ENCODE measurements around the gene SHPK.

Gene SHPK

GRCh38 chr17:3636154-3636907 is at the start of gene SHPK, which contains the start of gene CTNS:
SHPK (minus strand) TSS chr17:3636250; CDS start chr17:3636219, 31 bp downstream.
CTNS (plus strand) TSS chr17:3636760; CDS start chr17:3640207, 3,447 bp downstream.
- Histone ChIP-seq H4K20me1 (ENCODE audit: low read depth, low read length) (no peaks in the 10 kb centered on the region), H3K4me2 (ENCODE audit: low read depth, low read length, poor library complexity, severe bottlenecking) (peak within 1 kb of the TSS; percentile 70), H3K79me2 (ENCODE audit: insufficient read depth, low read length) (peaks cover 14% of the 10 kb centered on the region; the same call in 1 of the 2 replicates), H3K9me3 (ENCODE audit: insufficient read depth, low read length) (no peaks in the 10 kb centered on the region), H3K36me3 (ENCODE audit: low read length) (no peaks in the 10 kb centered on the region), H3F3A (ENCODE audit: insufficient read depth) (0 out of 2 replicates have a peak, but pooled peaks cover 4% of the 10 kb centered on the region), H3K9ac (ENCODE audit: low read length) (peak within 1 kb of the TSS; percentile 81), H3K4me3 (ENCODE audit: insufficient read depth, low read length, poor library complexity, severe bottlenecking) (peak within 1 kb of the TSS; percentile 86), H3K27me3 (ENCODE audit: low read length) (no peaks in the 10 kb centered on the region), H3K9me2 (replicated peaks; ENCODE audit: insufficient read depth, low read length) (no peaks in the 10 kb centered on the region), H2AFZ (ENCODE audit: low read depth, low read length, severe bottlenecking) (peak within 1 kb of the TSS; percentile 86), H3K27ac (ENCODE audit: low read depth, low read length) (peak within 1 kb of the TSS; percentile 85)
- no peak for TF ChIP-seq EZH2phosphoT487 (conservative IDR thresholded peaks at IDR 0.05; ENCODE audit: low read length)

- H3K79me2 ChIP-seq (ENCODE audit: insufficient read depth, low read length), result no peaks in the 10 kb centered on the region
- no peak for TF ChIP-seq EZH2phosphoT487 (conservative IDR thresholded peaks at IDR 0.05; ENCODE audit: low read length)
- no peak for TF ChIP-seq CTCF (IDR thresholded peaks at IDR 0.05; ENCODE audit: insufficient read depth, low read length, poor library complexity, severe bottlenecking)
- no peak overlapping the region for H3K9ac ChIP-seq (ENCODE audit: low read length)
- no peak overlapping the region for H3K4me2 ChIP-seq (ENCODE audit: low read depth, low read length, poor library complexity, severe bottlenecking)
- H3K36me3 ChIP-seq (ENCODE audit: low read length), result no peaks in the 10 kb centered on the region
- H3K27ac ChIP-seq (ENCODE audit: low read depth, low read length), result no peak overlapping the region
- no peaks in the 10 kb centered on the region for H3K27me3 ChIP-seq (ENCODE audit: low read length)
- no peak overlapping the region for H3K4me3 ChIP-seq (ENCODE audit: insufficient read depth, low read length, poor library complexity, severe bottlenecking)
- H3K9me2 ChIP-seq (replicated peaks; ENCODE audit: insufficient read depth, low read length), result no peaks in the 10 kb centered on the region
- no peak overlapping the region for H2AFZ ChIP-seq (ENCODE audit: low read depth, low read length, severe bottlenecking)
- no peaks in the 10 kb centered on the region for H3K9me3 ChIP-seq (ENCODE audit: insufficient read depth, low read length)
- H4K20me1 ChIP-seq (ENCODE audit: low read depth, low read length), result no peaks in the 10 kb centered on the region
- no peaks in the 10 kb centered on the region; the same call in 1 of the 2 replicates for H3F3A ChIP-seq (ENCODE audit: insufficient read depth)
Observed at GRCh38 chr17:3685174-3685573, 49.1 kb upstream of the SHPK start.

- H3K36me3 ChIP-seq (ENCODE audit: low read length), result no peaks in the 10 kb centered on the region
- no peaks in the 10 kb centered on the region for H3K27me3 ChIP-seq (ENCODE audit: low read length)
- H4K20me1 ChIP-seq (ENCODE audit: low read depth, low read length), result no peaks in the 10 kb centered on the region
- no peaks in the 10 kb centered on the region for H3K9me2 ChIP-seq (replicated peaks; ENCODE audit: insufficient read depth, low read length)
- no peaks in the 10 kb centered on the region for H3K9me3 ChIP-seq (ENCODE audit: insufficient read depth, low read length)
- TF ChIP-seq CTCF (IDR thresholded peaks at IDR 0.05; ENCODE audit: insufficient read depth, low read length, poor library complexity, severe bottlenecking) (peak; percentile 95), EZH2phosphoT487 (conservative IDR thresholded peaks at IDR 0.05; ENCODE audit: low read length) (no peak)
- no peak overlapping the region for H3K9ac ChIP-seq (ENCODE audit: low read length)
- no peaks in the 10 kb centered on the region for H3K79me2 ChIP-seq (ENCODE audit: insufficient read depth, low read length)
- H2AFZ ChIP-seq (ENCODE audit: low read depth, low read length, severe bottlenecking), result no peak overlapping the region
- H3F3A ChIP-seq (ENCODE audit: insufficient read depth), result no peaks in the 10 kb centered on the region; the same call in 1 of the 2 replicates
- no peak overlapping the region for H3K4me3 ChIP-seq (ENCODE audit: insufficient read depth, low read length, poor library complexity, severe bottlenecking)
- H3K4me2 ChIP-seq (ENCODE audit: low read depth, low read length, poor library complexity, severe bottlenecking), result no peak overlapping the region
- H3K27ac ChIP-seq (ENCODE audit: low read depth, low read length), result no peak overlapping the region
Observed at GRCh38 chr17:3683054-3683511, 47.0 kb upstream of the SHPK start.

- Histone ChIP-seq H3K9me2 (replicated peaks; ENCODE audit: insufficient read depth, low read length) (no peaks in the 10 kb centered on the region), H3K36me3 (ENCODE audit: low read length) (no peaks in the 10 kb centered on the region)
- TF ChIP-seq EZH2phosphoT487 (conservative IDR thresholded peaks at IDR 0.05; ENCODE audit: low read length), result no peak
- no peak for TF ChIP-seq CTCF (IDR thresholded peaks at IDR 0.05; ENCODE audit: insufficient read depth, low read length, poor library complexity, severe bottlenecking)
Observed at GRCh38 chr17:3682033-3682432, 46.0 kb upstream of the SHPK start.

More at GRCh38 chr17:3682033-3682432, 46.0 kb upstream of the SHPK start:
- Histone ChIP-seq H3K4me3 (ENCODE audit: insufficient read depth, low read length, poor library complexity, severe bottlenecking) (no peak overlapping the region), H3K27me3 (ENCODE audit: low read length) (no peaks in the 10 kb centered on the region), H3K9ac (ENCODE audit: low read length) (no peak overlapping the region), H2AFZ (ENCODE audit: low read depth, low read length, severe bottlenecking) (no peak overlapping the region), H3K27ac (ENCODE audit: low read depth, low read length) (no peak overlapping the region), H3F3A (ENCODE audit: insufficient read depth) (no peaks in the 10 kb centered on the region; the same call in 1 of the 2 replicates), H4K20me1 (ENCODE audit: low read depth, low read length) (no peaks in the 10 kb centered on the region), H3K9me3 (ENCODE audit: insufficient read depth, low read length) (no peaks in the 10 kb centered on the region), H3K4me2 (ENCODE audit: low read depth, low read length, poor library complexity, severe bottlenecking) (no peak overlapping the region), H3K79me2 (ENCODE audit: insufficient read depth, low read length) (no peaks in the 10 kb centered on the region)

Measured in SU-DHL-6 (cell line).